GM19467 (cell line): ENCODE results near the gene HMGN3.

Experiments
- ATAC-seq: cut with Tn5 transposase; IDR thresholded peaks from one replicate; pipeline ENCODE4 v1.9.1; 2021; ENCODE audit warnings: mild to moderate bottlenecking, moderate library complexity; ENCODE audit not compliant: unreplicated experiment

Gene HMGN3

GRCh38 chr6:79188107-79188506 is 46.4 kb downstream of the HMGN3 start:
- no peak for ATAC-seq

- no peak for ATAC-seq
Observed at GRCh38 chr6:79186564-79186963, 47.9 kb downstream of the HMGN3 start.

GRCh38 chr6:79184641-79185040 is 49.8 kb downstream of the HMGN3 start:
- no peak for ATAC-seq

DNA sequence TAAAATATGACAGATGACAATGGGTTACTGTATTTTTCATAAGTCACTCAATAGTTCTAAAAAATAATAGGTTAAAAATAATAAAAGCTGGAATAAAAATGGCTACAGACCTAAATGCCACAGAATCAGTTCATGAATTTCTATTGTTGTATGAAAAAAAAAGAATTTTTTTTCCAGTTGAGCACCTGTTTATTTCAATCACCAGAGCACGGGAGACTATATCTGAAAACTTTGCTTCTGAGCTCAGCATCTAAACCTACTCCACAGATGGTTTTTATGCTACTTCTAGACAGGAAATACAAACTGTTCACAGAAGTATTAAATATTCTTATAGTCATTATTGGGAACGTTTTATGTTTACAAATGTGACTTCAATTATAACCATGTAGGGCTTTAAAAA is 50.4 kb downstream of the HMGN3 start:
- ATAC-seq, result no peak

DNA sequence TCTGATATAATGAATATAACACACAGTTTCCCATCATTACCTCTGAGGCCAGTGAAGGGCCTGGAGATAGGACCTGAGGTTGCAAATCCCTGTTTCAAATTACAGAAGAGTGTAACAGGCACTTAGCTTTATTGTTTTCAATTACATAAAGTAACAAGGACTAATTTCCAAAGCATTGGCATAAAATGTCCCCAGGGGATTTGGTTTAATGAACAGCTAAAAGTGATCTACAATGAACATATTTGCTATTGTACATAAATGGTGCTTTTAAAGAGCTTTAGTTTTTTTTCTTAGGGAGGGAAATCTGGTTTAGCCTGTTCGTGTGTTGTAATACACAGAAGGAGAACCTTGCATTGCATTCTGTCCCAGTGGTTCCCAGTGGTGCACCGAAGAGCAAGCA is 54.4 kb downstream of the HMGN3 start:
- no peak for ATAC-seq

- no peak for ATAC-seq
Observed at GRCh38 chr6:79173378-79173777, 61.1 kb downstream of the HMGN3 start.

GRCh38 chr6:79170959-79171358 is 63.5 kb downstream of the HMGN3 start:
- ATAC-seq, result no peak

DNA sequence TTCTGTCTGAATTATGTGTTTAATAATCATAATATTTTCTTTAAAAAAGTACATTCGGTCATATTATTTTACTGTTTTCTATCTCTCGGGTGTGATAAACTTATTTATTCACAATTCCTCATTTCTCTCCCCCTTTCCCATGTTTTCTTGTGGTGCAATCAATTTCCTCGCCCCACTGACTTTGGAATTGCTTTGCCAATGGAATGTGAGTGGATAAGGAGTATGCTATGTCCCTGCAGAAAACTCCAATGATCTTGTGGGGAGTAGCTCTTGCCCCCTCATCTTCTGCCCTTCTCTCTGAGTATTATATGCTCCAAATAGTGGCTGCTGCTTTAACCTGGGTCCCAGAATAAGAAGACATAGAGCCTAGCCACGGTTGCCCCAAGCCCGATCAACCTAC is 64.1 kb downstream of the HMGN3 start:
- ATAC-seq, result no peak

GRCh38 chr6:79168695-79168980 is 65.8 kb downstream of the HMGN3 start:
- no peak for ATAC-seq

- no peak for ATAC-seq
Observed at GRCh38 chr6:79167931-79168694, 66.4 kb downstream of the HMGN3 start.

DNA sequence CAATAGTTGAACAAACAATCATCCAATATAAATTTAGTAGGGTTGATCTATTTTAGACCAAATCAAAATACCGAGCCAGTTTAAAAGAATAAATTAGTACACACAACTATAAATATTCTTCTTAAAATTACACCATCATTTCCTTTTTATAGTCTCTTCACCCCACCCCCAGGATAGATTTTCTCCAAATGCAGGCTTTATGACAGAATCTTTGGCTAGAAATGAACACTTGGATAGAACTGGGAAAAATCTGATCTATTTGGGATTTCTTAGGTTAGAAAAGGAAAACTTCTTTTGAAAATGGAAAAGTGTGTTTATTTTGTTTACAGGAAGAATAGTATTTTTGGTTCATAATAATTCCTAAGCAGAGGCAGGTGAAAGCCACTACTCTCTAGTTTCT is 74.6 kb downstream of the HMGN3 start:
- ATAC-seq, result no peak

GRCh38 chr6:79158856-79159516 is 75.5 kb downstream of the HMGN3 start:
- ATAC-seq, result no peak

- ATAC-seq, result no peak
Observed at GRCh38 chr6:79157961-79158644, 76.4 kb downstream of the HMGN3 start.

DNA sequence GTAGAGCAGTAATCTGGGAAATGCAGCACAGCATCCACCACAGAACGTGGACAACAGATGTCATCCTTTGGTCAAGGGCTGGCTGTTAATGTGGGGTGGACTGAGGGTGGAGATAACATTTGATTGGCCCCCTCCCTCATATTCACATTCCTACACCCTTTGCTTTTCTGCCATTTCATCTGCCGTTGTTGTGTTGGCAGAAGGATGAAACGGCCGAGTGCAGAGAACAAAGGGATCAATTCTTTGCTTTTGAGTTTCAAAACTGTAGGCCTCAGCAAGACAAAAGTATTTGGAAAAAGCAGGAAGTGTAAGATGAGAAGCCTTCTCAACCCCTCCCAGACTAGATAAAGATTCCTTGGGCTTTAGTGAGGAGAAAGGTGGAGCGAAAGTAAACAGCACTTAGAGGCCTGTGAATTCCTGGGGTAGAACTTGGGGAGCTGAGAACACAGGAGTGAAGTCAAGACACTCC is 82.2 kb downstream of the HMGN3 start:
- ATAC-seq, result no peak
